OCI-LY7 (cell line): ENCODE measurements around the gene AKAP7. TPM values are rescaled to one million over a fixed set of nuclear protein-coding genes. Genes with fewer than 3 reads are reported as not detected.

Experiments used
- BruUV-seq: library from RNA; stranded (reverse); fragments of 400-500 nt; replicated peaks from 2 replicates; lab custom pipeline; 2021; lab: Mats Ljungman, UMichigan
- CTCF ChIA-PET: fragments of 300-600 bp; sonication (Branson Sonifier 250); formaldehyde crosslinking; loops from one replicate; lab custom pipeline; 2022; ENCODE audit warnings: antibody characterized with exemption; ENCODE audit not compliant: unreplicated experiment; lab: Charles Lee
- POLR2A ChIA-PET: fragments of 300-600 bp; sonication (Branson Sonifier 250); formaldehyde crosslinking; loops from one replicate; lab custom pipeline; 2022; ENCODE audit warnings: antibody characterized with exemption; lab: Charles Lee
- DNase-seq: peaks from one replicate; pipeline ENCODE4 v3.0.0-alpha.2; 2015; ENCODE audit warnings: low spot score
- H2AFZ ChIP-seq: fragments of 200-600 bp; sonication (generic), shearing (Covaris generic); 2 replicates; pipeline ENCODE4 v1.6.1; 2014; ENCODE audit warnings: mild to moderate bottlenecking, antibody characterized with exemption, low read length, moderate library complexity
- H3K27ac ChIP-seq: fragments of 200-600 bp; sonication (generic); 2 replicates; pipeline ENCODE4 v1.5.1; 2014; ENCODE audit warnings: mixed run types, low read depth, mild to moderate bottlenecking, moderate library complexity, low read length, inconsistent platforms; ENCODE audit not compliant: poor library complexity, severe bottlenecking
- H3K36me3 ChIP-seq: fragments of 200-600 bp; sonication (generic); 2 replicates; pipeline ENCODE4 v1.6.1; 2014; ENCODE audit warnings: mild to moderate bottlenecking, antibody characterized with exemption, low read length, moderate library complexity, mixed read lengths; ENCODE audit not compliant: insufficient read depth
- H3K4me1 ChIP-seq: fragments of 200-600 bp; sonication (generic); 2 replicates; pipeline ENCODE4 v1.5.1; 2014; ENCODE audit warnings: mild to moderate bottlenecking, low read length; ENCODE audit not compliant: insufficient read depth, poor library complexity, severe bottlenecking
- H3K4me2 ChIP-seq: fragments of 200-600 bp; sonication (generic); 2 replicates; pipeline ENCODE4 v1.6.1; 2014; ENCODE audit warnings: mild to moderate bottlenecking, low read length
- H3K4me3 ChIP-seq: fragments of 200-600 bp; sonication (generic); 2 replicates; pipeline ENCODE4 v1.5.1; 2014; ENCODE audit warnings: mild to moderate bottlenecking, low read depth, low read length; ENCODE audit not compliant: poor library complexity, severe bottlenecking
- H3K79me2 ChIP-seq: fragments of 200-600 bp; sonication (generic); 2 replicates; pipeline ENCODE4 v1.6.1; 2016; ENCODE audit warnings: low read depth, mild to moderate bottlenecking, low read length, moderate library complexity, mixed read lengths; ENCODE audit not compliant: insufficient read depth
- H3K9me2 ChIP-seq: fragments of 200-600 bp; sonication (generic); 2 replicates; pipeline ENCODE4 v1.6.1; 2016; ENCODE audit warnings: mild to moderate bottlenecking, low read length, mixed read lengths; ENCODE audit not compliant: insufficient read depth
- H3K9me3 ChIP-seq: fragments of 200-600 bp; sonication (generic); 2 replicates; pipeline ENCODE4 v1.6.1; 2014; ENCODE audit warnings: mild to moderate bottlenecking, mixed run types, low read length, mixed read lengths
- H4K20me1 ChIP-seq: fragments of 200-600 bp; sonication (generic); 2 replicates; pipeline ENCODE4 v1.6.1; 2014; ENCODE audit warnings: mild to moderate bottlenecking, antibody characterized with exemption, low read length, moderate library complexity, mixed read lengths; ENCODE audit not compliant: insufficient read depth
- EZH2phosphoT487 ChIP-seq: fragments of 200-600 bp; sonication (generic); IDR thresholded peaks from 2 replicates; pipeline ENCODE4 v1.6.1; 2018; ENCODE audit warnings: low read depth, borderline replicate concordance, mild to moderate bottlenecking, mixed run types, antibody characterized with exemption, low read length, moderate library complexity, mixed read lengths
- intact Hi-C: fragments of 100-400 bp; cut with micrococcal nuclease; formaldehyde crosslinking; loops from one replicate; pipeline ENCODE4 v1.10.0; 2022; ENCODE audit not compliant: unreplicated experiment
- total RNA-seq, 2 experiments: library from RNA; depleted of rRNA in 1 of 2; stranded (reverse); fragments of >200 nt in 1 of 2; shearing (Covaris generic) in 1 of 2; gene quantifications; 2 replicates each; pipeline ENCODE4 v1.2.3, GENCODE V29; 2014 to 2022
- TF ChIP-seq, protein P1 (sequence below): fragments of 200-600 bp; sonication (generic); conservative IDR thresholded peaks from 2 replicates; pipeline ENCODE4 v1.5.1; 2014; ENCODE audit warnings: mild to moderate bottlenecking, antibody characterized with exemption, low read length, moderate library complexity, mixed read lengths

AKAP7 gene
- total RNA-seq, 2 experiments from 2014 or later = 5.6 to 6.9 TPM

DNA sequence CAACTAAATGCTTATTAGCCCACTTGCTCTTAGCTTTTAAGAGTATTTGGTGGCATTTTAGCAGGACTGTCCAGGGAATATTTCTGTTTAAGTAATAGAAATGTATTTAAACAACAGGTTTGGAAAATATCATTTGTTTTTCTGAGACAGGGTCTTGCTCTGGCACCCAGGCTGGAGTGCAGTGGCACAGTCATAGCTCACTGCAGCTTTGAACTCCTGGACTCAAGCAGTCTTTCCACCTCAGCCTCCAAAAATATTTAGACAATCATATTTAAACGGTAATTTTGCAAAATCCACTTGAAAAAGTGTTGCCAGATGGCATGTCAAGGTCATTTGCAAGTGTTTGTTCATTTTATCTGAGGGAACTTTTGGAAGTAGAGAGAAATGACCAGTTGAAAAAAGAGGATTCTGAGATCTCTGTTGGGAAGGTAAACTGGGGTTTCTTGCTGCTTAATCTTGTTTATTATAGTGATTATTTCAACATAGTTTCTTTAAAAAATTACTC, 25.0 kb downstream of the AKAP7 start:
- no peaks in the 10 kb centered on the region for H3K36me3 ChIP-seq
- BruUV-seq = no TSS peak
- TF ChIP-seq EZH2phosphoT487 = no peak
- TF ChIP-seq, protein P1, sequence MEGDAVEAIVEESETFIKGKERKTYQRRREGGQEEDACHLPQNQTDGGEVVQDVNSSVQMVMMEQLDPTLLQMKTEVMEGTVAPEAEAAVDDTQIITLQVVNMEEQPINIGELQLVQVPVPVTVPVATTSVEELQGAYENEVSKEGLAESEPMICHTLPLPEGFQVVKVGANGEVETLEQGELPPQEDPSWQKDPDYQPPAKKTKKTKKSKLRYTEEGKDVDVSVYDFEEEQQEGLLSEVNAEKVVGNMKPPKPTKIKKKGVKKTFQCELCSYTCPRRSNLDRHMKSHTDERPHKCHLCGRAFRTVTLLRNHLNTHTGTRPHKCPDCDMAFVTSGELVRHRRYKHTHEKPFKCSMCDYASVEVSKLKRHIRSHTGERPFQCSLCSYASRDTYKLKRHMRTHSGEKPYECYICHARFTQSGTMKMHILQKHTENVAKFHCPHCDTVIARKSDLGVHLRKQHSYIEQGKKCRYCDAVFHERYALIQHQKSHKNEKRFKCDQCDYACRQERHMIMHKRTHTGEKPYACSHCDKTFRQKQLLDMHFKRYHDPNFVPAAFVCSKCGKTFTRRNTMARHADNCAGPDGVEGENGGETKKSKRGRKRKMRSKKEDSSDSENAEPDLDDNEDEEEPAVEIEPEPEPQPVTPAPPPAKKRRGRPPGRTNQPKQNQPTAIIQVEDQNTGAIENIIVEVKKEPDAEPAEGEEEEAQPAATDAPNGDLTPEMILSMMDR = no peak
- H3K4me1 ChIP-seq = no peaks in the 10 kb centered on the region
- DNase-seq = no peak
- ChIA-PET CTCF (no interaction called here), POLR2A (interaction anchor here (0.6 kb wide), 1 partner anchor 508 kb away, joined by 3 read pairs; no protein-coding TSS in a partner anchor)
- H3K27ac ChIP-seq = no peak overlapping the region
- no peaks in the 10 kb centered on the region for H4K20me1 ChIP-seq
- H3K9me3 ChIP-seq = no peaks in the 10 kb centered on the region
- intact Hi-C loops = no loop called here
- H3K9me2 ChIP-seq = no peaks in the 10 kb centered on the region
- no peak overlapping the region for H2AFZ ChIP-seq
- H3K4me2 ChIP-seq = no peak overlapping the region
- H3K79me2 ChIP-seq = no peaks in the 10 kb centered on the region
- no peak overlapping the region for H3K4me3 ChIP-seq

DNA sequence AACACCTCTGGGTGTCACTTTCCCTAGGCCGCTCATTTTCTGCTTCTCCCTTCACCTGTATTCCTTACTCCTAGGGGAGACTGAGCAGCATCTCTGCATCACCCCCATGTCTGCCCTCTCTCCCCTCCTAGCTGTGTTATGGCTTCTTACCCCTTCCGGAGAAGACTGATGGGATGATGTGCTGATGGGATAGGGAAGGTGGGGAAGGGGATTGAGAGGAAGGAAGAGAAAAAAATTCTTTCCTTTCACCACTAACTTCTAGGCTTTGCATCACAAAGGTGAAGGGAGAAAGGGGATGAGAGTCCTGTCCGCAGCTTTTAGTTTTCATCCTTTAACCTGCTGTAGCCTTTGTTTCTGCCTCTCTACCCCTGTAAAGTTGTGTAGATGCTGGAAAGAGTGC, 26.7 kb downstream of the AKAP7 start:
- H3K4me2 ChIP-seq = no peak overlapping the region
- no peaks in the 10 kb centered on the region for H3K9me2 ChIP-seq
- H3K4me1 ChIP-seq = no peaks in the 10 kb centered on the region
- no peaks in the 10 kb centered on the region for H3K9me3 ChIP-seq
- H3K27ac ChIP-seq = no peak overlapping the region
- no peak overlapping the region for H3K4me3 ChIP-seq
- no peak for DNase-seq
- no TSS peak for BruUV-seq
- no peak overlapping the region for H2AFZ ChIP-seq
- H3K79me2 ChIP-seq = no peaks in the 10 kb centered on the region
- ChIA-PET CTCF (no interaction called here), POLR2A (interaction anchor here (0.6 to 2.2 kb wide), 3 partner anchors 9 to 342 kb away, joined by 3 to 10 read pairs (median 5); no protein-coding TSS in a partner anchor)
- no peaks in the 10 kb centered on the region for H4K20me1 ChIP-seq
- intact Hi-C loops = no loop called here
- no peak for TF ChIP-seq EZH2phosphoT487
- TF ChIP-seq, protein P1 = no peak
- no peaks in the 10 kb centered on the region for H3K36me3 ChIP-seq

DNA sequence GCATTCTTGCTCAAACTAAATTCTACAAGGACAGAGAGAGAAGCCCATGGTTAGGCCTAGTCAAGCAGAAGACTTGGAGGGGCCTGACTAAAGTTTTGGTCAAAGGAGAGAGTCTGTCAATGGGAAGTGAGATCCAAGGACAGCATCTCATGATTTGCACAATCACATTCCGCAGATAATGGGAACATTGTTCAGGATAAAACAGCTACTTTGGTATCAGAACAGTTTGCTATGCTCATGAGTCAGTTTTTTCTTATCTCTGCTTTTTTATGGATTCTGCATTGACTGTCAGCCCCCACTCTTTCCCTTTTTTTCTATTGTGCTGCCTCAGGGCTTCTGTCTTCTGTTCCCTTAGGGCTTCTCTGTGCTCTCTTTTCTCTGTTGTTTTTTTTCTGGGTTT, 28.6 kb downstream of the AKAP7 start:
- H3K9me2 ChIP-seq = no peaks in the 10 kb centered on the region
- TF ChIP-seq, protein P1 = no peak
- no peak for TF ChIP-seq EZH2phosphoT487
- no peak overlapping the region for H3K4me3 ChIP-seq
- intact Hi-C loops = no loop called here
- H2AFZ ChIP-seq = no peak overlapping the region
- ChIA-PET CTCF (no interaction called here), POLR2A (interaction anchor here (1.0 kb wide), 1 partner anchor 20 kb away, joined by 3 read pairs; no protein-coding TSS in a partner anchor)
- H3K79me2 ChIP-seq = no peaks in the 10 kb centered on the region
- H3K36me3 ChIP-seq = no peaks in the 10 kb centered on the region
- no peaks in the 10 kb centered on the region for H3K4me1 ChIP-seq
- BruUV-seq = no TSS peak
- no peaks in the 10 kb centered on the region for H4K20me1 ChIP-seq
- no peak overlapping the region for H3K4me2 ChIP-seq
- no peak overlapping the region for H3K27ac ChIP-seq
- no peaks in the 10 kb centered on the region for H3K9me3 ChIP-seq
- DNase-seq = no peak
